ENCODE measurements around the gene RCVRN. TPM values are rescaled to one million over a fixed set of nuclear protein-coding genes. Genes with fewer than 3 reads are reported as not detected.

Gene RCVRN
- total and polyA plus RNA-seq, 9 of the 15 experiments (the other 6 are each of a cell fraction or from before 2014, with no cell fraction given): not detected

GRCh38 chr17:9911089-9911488 lies 6.0 kb upstream of the RCVRN start:
- in situ Hi-C loops (cut with MboI): no loop called here
- Histone ChIP-seq H3K79me2 (ENCODE audit: control insufficient read depth, insufficient read depth, low read length) (no peaks in the 10 kb centered on the region), H2AFZ (ENCODE audit: low read depth, low read length) (no peak overlapping the region), H3K4me3 (no peak overlapping the region), H3K36me3 (ENCODE audit: control insufficient read depth, insufficient read depth, low read length) (no peaks in the 10 kb centered on the region), H3K4me1 (replicated peaks in 1 of 2; ENCODE audit: control insufficient read depth in 2 of 2, insufficient read depth in 2 of 2, low read length in 2 of 2) (no peaks in the 10 kb centered on the region), H3K27me3 (ENCODE audit: control insufficient read depth in 2 of 2, insufficient read depth in 2 of 2, low read length in 2 of 2) (no peaks in the 10 kb centered on the region; a peak in 1 of 5 replicates), H3K9me1 (ENCODE audit: control insufficient read depth, insufficient read depth, low read length) (no peaks in the 10 kb centered on the region), H3K4me2 (ENCODE audit: insufficient read depth, low read length) (no peak overlapping the region), H3K27ac (ENCODE audit: extremely low read depth, low read depth, low read length) (no peak overlapping the region), H3K9me3 (replicated peaks; ENCODE audit: control insufficient read depth, insufficient read depth, low read depth, low read length) (no peaks in the 10 kb centered on the region), H3K9ac (ENCODE audit: insufficient read depth in 1 of 2, low read depth in 2 of 2, low read length in 2 of 2) (no peak overlapping the region), H4K20me1 (replicated peaks; ENCODE audit: control insufficient read depth, insufficient read depth, low read length) (no peaks in the 10 kb centered on the region)
- FAIRE-seq (no peak), ATAC-seq (no peak), DNase-seq (ENCODE audit: extremely low read depth in 1 of 4, low spot score in 3 of 4) (no peak)
- intact Hi-C loops (cut with micrococcal nuclease): no loop called here
- CTCF ChIA-PET (ENCODE audit: low intra/inter-chr PET ratio): no interaction called here
- no TSS peak for BruUV-seq (replicated peaks)
- 1% methylated on average over 8 of the region's 12 CpGs for WGBS (ENCODE audit: insufficient coverage, low coverage, missing lambda C conversion rate)
- POLR2A ChIA-PET: no interaction called here
- no peak for TF ChIP-seq HES1 (IDR thresholded peaks at IDR 0.05; ENCODE audit: low read depth)

GRCh38 chr17:9908649-9909042 lies 3.6 kb upstream of the RCVRN start:
- POLR2A ChIA-PET: no interaction called here
- Histone ChIP-seq H3K9me3 (replicated peaks; ENCODE audit: control insufficient read depth, insufficient read depth, low read depth, low read length) (no peaks in the 10 kb centered on the region), H3K27ac (ENCODE audit: extremely low read depth, low read depth, low read length) (no peak overlapping the region), H3K9me1 (ENCODE audit: control insufficient read depth, insufficient read depth, low read length) (no peaks in the 10 kb centered on the region), H3K79me2 (ENCODE audit: control insufficient read depth, insufficient read depth, low read length) (no peaks in the 10 kb centered on the region), H3K9ac (ENCODE audit: insufficient read depth in 1 of 2, low read depth in 2 of 2, low read length in 2 of 2) (no peak overlapping the region), H3K4me3 (no peak overlapping the region), H2AFZ (ENCODE audit: low read depth, low read length) (no peak overlapping the region), H4K20me1 (replicated peaks; ENCODE audit: control insufficient read depth, insufficient read depth, low read length) (no peaks in the 10 kb centered on the region), H3K27me3 (ENCODE audit: control insufficient read depth in 2 of 2, insufficient read depth in 2 of 2, low read length in 2 of 2) (peaks cover 0 to 5% of the 10 kb centered on the region in 2 experiments; a peak in 2 of 5 replicates), H3K4me1 (replicated peaks in 1 of 2; ENCODE audit: control insufficient read depth in 2 of 2, insufficient read depth in 2 of 2, low read length in 2 of 2) (no peaks in the 10 kb centered on the region), H3K4me2 (ENCODE audit: insufficient read depth, low read length) (no peak overlapping the region), H3K36me3 (ENCODE audit: control insufficient read depth, insufficient read depth, low read length) (no peaks in the 10 kb centered on the region)
- BruUV-seq (replicated peaks): no TSS peak
- DNase-seq (ENCODE audit: extremely low read depth in 1 of 4, low spot score in 3 of 4) (no peak), FAIRE-seq (no peak), ATAC-seq (no peak)
- intact Hi-C loops (cut with micrococcal nuclease) (no loop called here), in situ Hi-C loops (cut with MboI) (no loop called here)
- TF ChIP-seq CXXC5 (CRISPR knock-in tag; IDR thresholded peaks at IDR 0.05) (no peak), IFI16 (CRISPR knock-in tag; IDR thresholded peaks at IDR 0.05) (no peak), RREB1 (CRISPR knock-in tag; IDR thresholded peaks at IDR 0.05) (no peak)
- WGBS (ENCODE audit: insufficient coverage, low coverage, missing lambda C conversion rate): 7% methylated on average over 3 of the region's 7 CpGs
- CTCF ChIA-PET (ENCODE audit: low intra/inter-chr PET ratio): no interaction called here

Measured in K562 (cell line).